HG02642 (cell line): ENCODE measurements around the gene BANF2.

Source experiments
- ATAC-seq: cut with Tn5 transposase; IDR thresholded peaks from one replicate; pipeline ENCODE4 v1.9.1; 2021; ENCODE audit warnings: mild to moderate bottlenecking; ENCODE audit not compliant: unreplicated experiment, poor library complexity

BANF2 gene

DNA sequence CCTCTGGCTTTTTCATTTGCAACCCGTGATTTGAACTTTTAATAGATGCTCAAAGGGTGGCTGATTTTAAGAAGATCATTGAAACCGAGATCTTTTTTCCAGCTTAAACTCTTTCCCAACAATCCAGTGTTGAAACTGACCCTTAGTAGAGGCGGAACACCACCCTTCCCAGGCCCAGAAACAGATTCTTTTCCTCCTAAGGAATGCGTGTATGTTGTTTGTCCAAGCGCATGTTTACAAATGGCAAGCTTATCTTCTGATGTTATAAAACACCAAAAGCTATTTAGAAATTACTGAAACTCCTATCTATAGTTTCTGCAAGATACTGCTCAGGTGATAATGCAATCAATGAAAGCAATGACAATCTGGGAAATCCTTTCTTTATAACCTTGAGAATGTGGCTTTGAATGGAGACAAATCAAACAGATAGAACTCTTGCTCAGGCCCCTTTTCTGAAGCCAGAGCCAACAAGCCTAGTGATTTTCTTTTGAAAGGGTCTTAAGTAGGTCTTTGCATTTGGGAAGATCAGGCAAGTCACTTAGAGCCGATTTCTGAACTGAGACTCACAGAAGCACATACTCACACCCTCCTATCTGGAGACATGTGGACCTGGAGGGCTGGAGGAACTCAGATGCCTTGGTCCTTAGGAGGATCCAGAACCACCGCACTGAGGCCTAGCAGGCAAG, 9.1 kb downstream of the BANF2 start:
- ATAC-seq: no peak

DNA sequence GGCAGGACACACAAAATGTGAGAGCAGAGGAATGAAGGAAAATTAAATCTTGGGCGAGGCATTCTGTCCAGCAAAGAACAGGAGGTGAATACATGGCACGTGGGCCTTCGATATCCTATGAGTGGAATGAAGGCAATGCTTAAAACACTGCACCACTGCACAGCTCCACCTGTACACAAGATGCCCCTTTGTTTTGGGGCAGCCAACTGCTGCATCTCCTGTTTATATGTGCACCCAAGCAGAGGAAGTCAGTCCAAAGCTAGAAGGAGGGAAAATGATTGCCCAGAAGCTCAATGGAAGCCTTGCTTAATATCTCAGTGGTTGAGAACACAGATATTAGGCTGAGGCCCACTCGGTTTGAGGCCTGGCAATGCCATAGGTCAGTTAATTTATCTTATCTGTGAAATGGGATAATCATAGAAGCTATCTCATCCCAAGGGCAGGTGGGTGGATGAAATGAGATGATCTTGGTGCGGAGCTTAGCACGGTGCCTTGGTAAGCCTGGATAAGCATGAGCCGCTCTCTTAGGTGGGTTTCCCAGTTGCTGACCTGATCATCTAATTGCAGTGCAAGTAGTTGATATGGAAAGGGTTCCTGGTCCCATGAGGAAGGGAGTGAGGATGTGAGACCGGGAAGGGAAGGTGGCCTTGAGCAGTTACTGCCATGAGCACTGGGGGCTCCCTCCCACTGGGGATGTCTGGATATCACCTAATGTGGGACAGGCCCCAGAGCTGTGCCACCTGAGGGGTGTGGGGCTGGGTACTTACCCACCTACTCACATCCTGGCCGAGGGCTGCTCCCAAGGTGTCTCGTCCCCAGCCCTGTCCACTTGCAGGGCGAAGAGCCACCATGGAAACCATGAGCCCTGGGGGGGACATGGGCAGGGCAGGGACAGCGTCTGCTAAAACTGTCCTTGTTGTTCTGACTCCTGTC, 9.9 kb downstream of the BANF2 start:
- no peak for ATAC-seq

GRCh38 chr20:17710379-17711266, 10.9 kb downstream of the BANF2 start:
- ATAC-seq: no peak

DNA sequence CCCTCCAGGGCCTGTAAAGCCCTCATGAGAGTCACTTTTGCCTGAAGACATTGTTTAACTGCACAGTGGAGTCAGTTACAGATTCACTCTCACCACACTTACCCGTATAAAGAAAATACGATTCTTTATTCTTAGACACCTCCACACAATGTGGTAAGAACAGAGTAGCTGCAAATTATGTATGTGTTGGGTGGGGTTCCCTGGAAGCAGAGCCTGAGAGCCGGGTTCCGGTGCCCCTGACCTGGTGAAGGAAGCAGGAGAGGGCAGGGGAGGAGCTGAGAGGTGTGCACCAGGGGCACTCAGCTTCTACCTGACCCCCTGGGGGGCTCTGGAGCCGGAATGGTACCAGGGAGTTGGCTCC, 11.5 kb downstream of the BANF2 start:
- ATAC-seq: no peak

GRCh38 chr20:17712201-17712600, 12.4 kb downstream of the BANF2 start:
- ATAC-seq: no peak

GRCh38 chr20:17712708-17713107, 12.9 kb downstream of the BANF2 start:
- no peak for ATAC-seq

DNA sequence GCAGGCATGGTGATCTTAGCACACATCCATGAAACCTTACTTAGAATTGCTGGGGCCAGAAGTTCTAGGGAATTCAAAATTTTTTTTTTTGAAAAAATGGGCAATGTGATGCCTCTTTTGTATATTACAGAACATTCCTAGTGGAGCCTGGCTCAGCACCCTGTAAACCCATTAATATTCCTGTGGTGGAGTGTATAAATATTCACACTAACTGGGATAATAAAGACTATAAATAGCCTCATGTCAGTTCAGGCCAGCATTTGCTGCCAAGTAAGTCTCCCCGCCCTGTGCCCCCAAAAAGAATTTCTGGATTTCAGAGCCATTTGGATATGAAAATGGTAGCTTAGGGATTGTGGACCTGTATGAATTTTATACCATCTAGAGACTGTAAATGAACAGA, 14.8 kb downstream of the BANF2 start:
- no peak for ATAC-seq

- no peak for ATAC-seq
Observed at GRCh38 chr20:17715075-17715474, 15.3 kb downstream of the BANF2 start.

DNA sequence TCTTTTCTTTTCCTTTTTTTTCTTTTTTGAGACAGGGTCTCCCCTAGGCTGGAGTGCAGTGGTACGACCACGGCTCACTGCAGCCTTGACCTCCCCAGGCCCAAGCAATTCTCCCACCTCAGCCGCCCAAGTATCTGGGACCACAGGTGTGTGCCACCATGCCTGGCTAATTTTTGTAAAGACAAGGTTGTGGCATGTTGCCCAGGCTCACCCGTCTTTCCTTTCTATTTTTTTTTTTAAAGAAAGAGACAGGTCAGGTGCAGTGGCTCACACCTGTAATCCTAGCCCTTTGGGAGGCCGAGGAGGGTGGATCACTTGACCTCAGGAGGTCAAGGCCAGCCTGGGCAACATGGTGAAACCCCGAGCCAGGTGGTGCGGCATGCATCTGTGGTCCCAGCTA, 16.6 kb downstream of the BANF2 start:
- ATAC-seq: no peak

DNA sequence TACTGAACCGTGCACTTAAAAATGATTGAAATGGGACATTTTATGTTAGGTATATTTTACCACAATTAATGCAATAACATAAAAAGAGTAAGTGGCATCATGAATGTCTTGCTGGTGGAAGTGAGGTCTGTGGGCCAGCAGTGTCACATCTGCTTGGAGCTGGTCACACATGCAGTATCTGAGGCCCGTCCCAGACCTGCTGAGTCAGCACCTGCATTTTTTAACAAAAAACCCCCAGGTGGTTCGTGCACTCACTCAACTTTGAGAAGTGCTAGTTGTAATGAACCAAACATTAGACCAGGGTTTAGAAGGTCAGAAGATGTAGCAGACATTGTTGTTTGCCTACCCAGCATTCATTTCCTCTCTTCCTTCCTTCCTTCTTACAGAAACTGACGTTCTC, 21.0 kb downstream of the BANF2 start:
- ATAC-seq: no peak

DNA sequence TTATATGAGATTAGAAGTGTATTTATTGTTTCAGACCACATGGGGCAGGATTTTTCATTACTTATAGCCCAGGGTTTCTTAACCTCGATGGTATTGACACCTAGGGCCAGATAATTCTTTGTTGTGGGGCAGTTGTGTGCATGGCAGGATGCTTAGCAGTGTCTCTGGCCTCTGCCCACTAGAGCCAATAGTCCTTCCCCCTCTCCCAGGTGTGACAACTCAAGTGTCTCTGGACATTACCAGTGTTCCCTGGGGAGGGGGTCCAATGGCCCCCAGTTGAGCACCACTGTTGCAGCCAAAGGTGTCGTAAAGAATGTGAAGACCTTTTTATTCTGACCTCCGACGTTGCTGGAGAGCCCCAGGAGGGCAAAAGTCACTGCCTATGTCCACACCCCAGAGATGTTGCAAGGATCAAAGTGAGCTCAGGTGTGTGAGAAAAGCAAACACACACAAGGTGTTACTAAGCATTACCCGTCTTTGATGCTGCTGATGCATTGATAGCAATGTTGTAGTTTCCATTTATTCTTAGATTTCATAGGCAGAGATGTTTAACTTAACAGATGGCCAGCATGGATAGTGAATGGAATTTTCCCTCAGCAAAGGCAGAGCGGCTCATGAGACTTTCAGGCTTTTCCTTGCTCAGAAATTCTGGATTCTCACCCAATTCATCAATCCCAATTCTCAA, 22.2 kb downstream of the BANF2 start:
- ATAC-seq: no peak

GRCh38 chr20:17722493-17723300, 22.9 kb downstream of the BANF2 start:
- no peak for ATAC-seq

DNA sequence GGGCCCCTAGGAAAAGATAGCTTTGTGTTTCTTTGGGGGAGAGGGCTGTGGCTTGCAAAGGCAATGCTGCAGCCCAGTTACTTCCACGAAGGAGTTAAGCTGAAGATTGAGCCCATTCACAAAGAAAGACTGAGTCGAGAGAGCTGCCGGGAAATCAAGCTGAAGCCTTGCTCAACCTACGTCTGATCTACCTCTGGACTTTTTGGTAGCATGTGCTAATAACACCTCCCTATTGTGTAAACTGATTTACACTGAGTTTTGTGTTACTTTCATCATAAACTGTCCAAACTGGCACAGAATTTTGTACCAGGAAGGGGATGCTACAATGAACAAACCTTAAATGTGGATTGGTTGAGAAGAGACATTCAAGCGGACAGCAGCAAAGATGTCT, 23.5 kb downstream of the BANF2 start:
- ATAC-seq: no peak

GRCh38 chr20:17725094-17725835, 25.5 kb downstream of the BANF2 start:
- no peak for ATAC-seq

DNA sequence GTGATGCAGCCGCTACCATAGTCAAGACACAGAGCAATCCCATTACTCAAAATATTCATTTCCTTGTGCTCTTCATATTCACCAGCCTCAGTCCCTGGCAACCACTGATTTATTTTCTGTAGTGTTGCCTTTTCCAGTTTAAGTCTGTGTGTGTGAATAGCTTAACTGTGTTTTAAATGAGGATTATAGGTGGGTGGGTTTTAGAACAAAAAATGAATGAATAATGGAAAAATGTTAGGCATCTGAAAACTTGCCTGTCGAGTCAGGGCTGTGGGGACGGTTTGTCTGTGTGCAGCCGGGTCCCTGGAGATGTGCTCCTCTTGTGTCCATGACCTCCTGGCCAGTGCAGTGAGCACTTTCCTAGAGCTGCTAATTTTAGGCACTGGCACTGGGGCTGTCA, 27.1 kb downstream of the BANF2 start:
- no peak for ATAC-seq

DNA sequence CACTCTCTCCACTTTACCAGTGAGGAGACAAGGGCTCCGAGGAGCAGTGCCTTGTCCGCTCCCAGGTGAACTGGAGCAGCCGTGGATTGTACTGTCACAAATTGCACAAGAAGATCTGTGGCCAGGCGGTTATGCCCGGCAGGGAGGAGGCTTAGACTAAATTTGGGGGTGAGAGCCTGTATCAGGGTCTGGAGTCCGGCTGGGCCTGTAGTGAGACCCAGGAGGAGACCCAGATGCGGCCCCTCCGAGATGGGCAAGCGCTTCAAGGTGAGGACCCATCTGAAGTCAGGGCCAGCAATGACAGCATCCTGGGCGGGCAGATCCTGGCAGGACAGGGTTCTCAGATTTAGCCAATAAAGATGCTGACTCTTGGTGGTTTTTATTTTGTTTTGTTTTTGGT, 27.6 kb downstream of the BANF2 start:
- ATAC-seq: no peak

GRCh38 chr20:17728074-17728473, 28.3 kb downstream of the BANF2 start:
- no peak for ATAC-seq

- no peak for ATAC-seq
Observed at GRCh38 chr20:17730071-17730470, 30.3 kb downstream of the BANF2 start.

DNA sequence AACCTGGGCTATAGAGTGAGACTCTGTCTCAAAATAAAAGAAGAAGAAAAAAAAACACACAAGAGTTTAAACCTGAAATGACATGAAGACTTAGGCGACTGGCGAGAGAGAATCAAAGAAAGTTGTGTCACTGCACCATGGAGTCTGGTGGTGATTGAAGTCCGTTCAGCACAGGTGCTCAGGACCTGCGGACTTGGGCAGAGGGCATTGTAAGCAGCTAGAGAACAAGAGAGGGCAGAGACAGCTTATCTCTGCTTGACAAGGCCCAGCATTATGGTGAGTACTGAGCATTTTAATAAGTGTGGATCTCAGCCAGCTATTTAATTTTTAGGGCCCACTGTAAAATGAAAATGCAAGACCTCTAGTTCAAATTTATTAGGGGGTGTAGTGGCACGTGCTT, 31.5 kb downstream of the BANF2 start:
- no peak for ATAC-seq
